Gastrocnemius medialis (tissue), 4 donors: ENCODE results near the gene RRBP1. TPM values are rescaled to one million over a fixed set of nuclear protein-coding genes. Genes with fewer than 3 reads are reported as not detected.

Experiments used
- ATAC-seq, 2 donors: fragments of 150-250 bp; one replicate each; pipeline ENCODE4 v1.9.1; 2016
- DNase-seq, 2 donors: peaks; one replicate each; pipeline ENCODE4 v3.0.0-alpha.2; 2019
- H3K27ac ChIP-seq, 4 donors: fragments of 200-600 bp; sonication (generic); 1 replicate in 1 of 4; 2 replicates in 3 of 4; pipeline ENCODE4 v1.5.1; 2016 to 2018; ENCODE audit warnings: mild to moderate bottlenecking in 2 of 4, moderate library complexity in 1 of 4
- H3K27me3 ChIP-seq, 3 donors: fragments of 200-600 bp; sonication (generic) in 2 of 3; 1 replicate in 1 of 3; 2 replicates in 2 of 3; pipeline versions ENCODE4 v1.5.1 to v1.6.0; 2016 to 2019; ENCODE audit warnings: mild to moderate bottlenecking in 1 of 3, moderate library complexity in 1 of 3
- H3K36me3 ChIP-seq, 2 donors: fragments of 200-600 bp; sonication (generic) in 1 of 2; one replicate each; pipeline ENCODE4 v1.5.1; 2017 to 2018
- H3K4me1 ChIP-seq, 2 donors: fragments of 200-600 bp; sonication (generic) in 1 of 2; one replicate each; pipeline ENCODE4 v1.5.1; 2016 to 2017; ENCODE audit warnings: mild to moderate bottlenecking in 2 of 2
- H3K4me3 ChIP-seq, 4 donors: fragments of 200-600 bp; sonication (generic) in 3 of 4; 1 replicate in 1 of 4; 2 replicates in 3 of 4; pipeline ENCODE4 v1.5.1; 2016 to 2019; ENCODE audit warnings: mild to moderate bottlenecking in 2 of 4
- H3K9me3 ChIP-seq, 3 donors: fragments of 200-600 bp; sonication (generic) in 2 of 3; 1 replicate in 1 of 3; 2 replicates in 2 of 3; pipeline ENCODE4 v1.5.1; 2016 to 2019
- CTCF ChIP-seq, 5 experiments: fragments of 450-650 bp in 3 of 5; fragments of 200-600 bp in 2 of 5; sonication (generic) in 2 of 5; IDR thresholded peaks in 4 of 5; conservative IDR thresholded peaks in 1 of 5; 1 replicate in 4 of 5; 2 replicates in 1 of 5; pipeline ENCODE4 v1.5.1; 2016 to 2019; ENCODE audit warnings: antibody characterized with exemption in 5 of 5, mild to moderate bottlenecking in 3 of 5, moderate library complexity in 3 of 5
- POLR2A ChIP-seq, 2 donors: fragments of 450-650 bp; IDR thresholded peaks; one replicate each; pipeline ENCODE4 v1.6.1; 2017; ENCODE audit warnings: antibody characterized with exemption in 2 of 2, mild to moderate bottlenecking in 2 of 2, moderate library complexity in 2 of 2
- in situ Hi-C, 4 donors: fragments of 200-750 bp; cut with MboI; loops; one replicate each; pipeline versions ENCODE4 v1.15.0 to v1.8.0; 2017; ENCODE audit warnings: low sequenced_read_pairs in 4 of 4
- intact Hi-C: fragments of 100-400 bp; cut with DNase I; formaldehyde crosslinking; loops from one replicate; pipeline ENCODE4 v1.15.1; 2023; ENCODE audit warnings: low total_unique reads
- total RNA-seq, 4 donors: library from RNA; depleted of rRNA; stranded (reverse); fragments of >200 nt; gene quantifications; one replicate each; pipeline versions ENCODE4 v1.1.0 to v1.2.3, GENCODE V29; 2016

RRBP1 gene
- total RNA-seq, 4 donors from 2014 or later: 14.1 to 22.7 (median 17.9) TPM

- no peaks in the 10 kb centered on the region for H3K36me3 ChIP-seq
- TF ChIP-seq CTCF (IDR thresholded peaks at IDR 0.05 in 4 of 5, conservative IDR thresholded peaks at IDR 0.05 in 1 of 5) (no peak), POLR2A (IDR thresholded peaks at IDR 0.05) (no peak)
- in situ Hi-C loops: no loop called here
- no peak overlapping the region for H3K4me3 ChIP-seq
- peaks cover 57 to 60% of the 10 kb centered on the region in 2 donors for H3K4me1 ChIP-seq
- no peaks in the 10 kb centered on the region for H3K9me3 ChIP-seq
- intact Hi-C loops: no loop called here
- DNase-seq (peak in 1 of 2 donors; percentile 5), ATAC-seq (no peak)
- peak overlapping the region; percentile 29 to 44 (median 32) for H3K27ac ChIP-seq
- H3K27me3 ChIP-seq: no peaks in the 10 kb centered on the region
Measured at GRCh38 chr20:17646961-17647301, 35.1 kb downstream of the RRBP1 start.

DNA sequence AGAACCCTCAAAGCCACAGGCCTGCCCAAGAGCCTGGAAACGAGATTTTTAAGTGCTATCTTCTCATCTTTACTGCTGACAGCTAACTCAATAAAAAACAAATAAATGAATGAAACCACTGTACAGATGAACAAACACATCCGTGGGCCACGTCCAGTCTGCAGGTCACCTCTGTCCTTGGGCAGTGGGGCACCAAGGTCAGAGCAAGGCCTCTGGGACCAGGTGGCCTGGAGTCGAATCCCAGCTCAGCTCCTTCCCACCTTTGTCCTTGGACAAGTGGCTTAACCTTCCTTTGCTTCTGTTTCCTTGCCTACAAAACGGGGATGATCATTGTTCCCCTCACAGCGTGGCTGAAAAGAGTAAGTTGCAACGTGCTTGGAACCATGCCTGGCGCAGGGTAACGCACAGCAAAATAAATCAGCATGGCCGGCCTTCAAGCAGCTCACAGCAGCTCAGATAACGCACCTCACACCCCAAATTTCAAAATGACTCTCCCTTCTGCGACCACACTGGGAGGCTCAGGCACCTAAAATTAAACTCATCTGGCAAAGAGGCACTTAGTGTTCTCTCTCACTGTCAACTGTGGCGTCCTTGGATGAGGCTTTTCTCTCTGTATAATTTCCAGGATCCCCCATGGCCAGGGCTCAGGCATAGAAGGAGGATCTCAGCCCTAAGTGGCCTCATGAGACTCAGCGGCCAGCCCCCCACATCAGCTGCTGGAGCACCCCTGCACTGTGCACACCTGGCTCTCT, 35.7 kb downstream of the RRBP1 start:
- Histone ChIP-seq H3K27me3 (no peaks in the 10 kb centered on the region), H3K27ac (peak overlapping the region; percentile 29 to 44 (median 32)), H3K9me3 (no peaks in the 10 kb centered on the region), H3K36me3 (no peaks in the 10 kb centered on the region), H3K4me3 (no peak overlapping the region), H3K4me1 (peaks cover 60 to 63% of the 10 kb centered on the region in 2 donors)
- in situ Hi-C loops (no loop called here), intact Hi-C loops (no loop called here)
- TF ChIP-seq POLR2A (IDR thresholded peaks at IDR 0.05) (no peak), CTCF (IDR thresholded peaks at IDR 0.05 in 4 of 5, conservative IDR thresholded peaks at IDR 0.05 in 1 of 5) (no peak)
- DNase-seq: peak in 1 of 2 donors; percentile 14
- peak in 1 of 2 donors; percentile 9 for ATAC-seq

DNA sequence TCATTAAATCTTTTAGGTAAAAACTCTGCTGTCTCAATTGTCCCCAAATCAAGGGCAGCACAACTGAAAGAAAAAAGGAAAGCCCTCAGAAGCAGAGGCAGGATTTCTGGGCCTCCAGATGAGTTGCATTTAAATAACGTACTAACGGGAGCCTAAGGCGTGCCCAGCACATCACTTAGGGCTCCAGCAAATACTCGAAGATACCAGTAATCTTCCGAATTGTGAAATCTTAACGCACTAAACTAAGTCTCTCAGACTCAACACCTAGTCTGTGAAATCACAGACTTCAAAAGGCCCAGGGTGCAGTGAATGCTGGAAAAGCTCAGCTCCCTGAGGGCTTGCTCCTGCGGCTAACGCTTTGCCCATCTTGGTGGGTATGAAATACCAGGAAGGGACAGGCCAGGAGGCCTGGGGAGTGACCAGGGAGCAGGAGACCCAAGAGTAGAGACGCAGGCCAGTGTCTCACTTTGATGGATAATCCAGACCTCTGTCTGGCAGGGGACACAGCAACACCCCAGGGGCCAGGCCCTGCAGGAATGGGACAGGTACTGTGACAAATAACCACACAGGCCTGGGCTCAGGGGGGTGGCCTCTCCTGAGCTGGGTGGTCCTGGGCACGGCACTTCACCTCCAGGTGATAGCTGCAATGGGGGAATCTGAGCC, 36.4 kb downstream of the RRBP1 start:
- ATAC-seq (peak in 1 of 2 donors; percentile 21), DNase-seq (no peak)
- peaks cover 56 to 66% of the 10 kb centered on the region in 2 donors for H3K4me1 ChIP-seq
- H3K36me3 ChIP-seq: no peaks in the 10 kb centered on the region
- in situ Hi-C loops: no loop called here
- no peak overlapping the region for H3K4me3 ChIP-seq
- no peak for TF ChIP-seq POLR2A (IDR thresholded peaks at IDR 0.05)
- TF ChIP-seq CTCF (IDR thresholded peaks at IDR 0.05 in 4 of 5, conservative IDR thresholded peaks at IDR 0.05 in 1 of 5): no peak
- H3K27me3 ChIP-seq: no peaks in the 10 kb centered on the region
- peak overlapping the region in 2 of 4 donors; percentile 29 to 44 for H3K27ac ChIP-seq
- no peaks in the 10 kb centered on the region for H3K9me3 ChIP-seq
- intact Hi-C loops: no loop called here

- in situ Hi-C loops (no loop called here), intact Hi-C loops (no loop called here)
- H3K4me1 ChIP-seq: peaks cover 51 to 66% of the 10 kb centered on the region in 2 donors
- H3K27ac ChIP-seq: peak overlapping the region in 2 of 4 donors; percentile 11 to 31
- H3K27me3 ChIP-seq: no peaks in the 10 kb centered on the region
- no peak for ATAC-seq
- no peaks in the 10 kb centered on the region for H3K36me3 ChIP-seq
- no peak for DNase-seq
- TF ChIP-seq POLR2A (IDR thresholded peaks at IDR 0.05) (no peak), CTCF (IDR thresholded peaks at IDR 0.05 in 4 of 5, conservative IDR thresholded peaks at IDR 0.05 in 1 of 5) (no peak)
- no peaks in the 10 kb centered on the region for H3K9me3 ChIP-seq
- H3K4me3 ChIP-seq: no peak overlapping the region
Measured at GRCh38 chr20:17645010-17645409, 37.0 kb downstream of the RRBP1 start.
